GM23338 (cell line): ENCODE measurements around the gene ICAM2. TPM values are rescaled to one million over a fixed set of nuclear protein-coding genes. Genes with fewer than 3 reads are reported as not detected.
"Not testable (repeated sequence)": the region's sequence is repeated elsewhere in the genome, so short reads cannot be mapped to it uniquely, and the experiment has no call there.

ENCODE experiments used
- ATAC-seq: fragments of 200-7000 bp; cut with Tn5 transposase; 3 replicates; pipeline ENCODE4 v1.9.1; 2020
- DNase-seq: peaks from one replicate; pipeline ENCODE4 v3.0.0-alpha.2; 2015; ENCODE audit warnings: low spot score
- H2AFZ ChIP-seq: fragments of 200-600 bp; sonication (generic); 2 replicates; pipeline ENCODE4 v1.8.0; 2016; ENCODE audit warnings: antibody characterized with exemption, mild to moderate bottlenecking, moderate library complexity
- H3F3A ChIP-seq: fragments of 200-600 bp; sonication (generic); replicated peaks from 2 replicates; pipeline ENCODE4 v1.8.0; 2017; ENCODE audit warnings: antibody characterized with exemption, mixed run types, low read depth
- H3K27ac ChIP-seq: fragments of 200-600 bp; sonication (generic); 2 replicates; pipeline ENCODE4 v1.6.1; 2016; ENCODE audit warnings: low read depth
- H3K27me3 ChIP-seq: fragments of 200-600 bp; sonication (generic); 2 replicates; pipeline ENCODE4 v1.8.0; 2016; ENCODE audit warnings: mild to moderate bottlenecking, mixed run types, moderate library complexity; ENCODE audit not compliant: insufficient read depth
- H3K36me3 ChIP-seq: fragments of 200-600 bp; sonication (generic); 2 replicates; pipeline ENCODE4 v1.8.0; 2016; ENCODE audit warnings: mild to moderate bottlenecking; ENCODE audit not compliant: insufficient read depth
- H3K4me1 ChIP-seq: fragments of 200-600 bp; sonication (generic); 2 replicates; pipeline ENCODE4 v1.8.0; 2016; ENCODE audit warnings: mild to moderate bottlenecking, moderate library complexity; ENCODE audit not compliant: insufficient read depth
- H3K4me2 ChIP-seq: fragments of 200-600 bp; sonication (generic); 2 replicates; pipeline ENCODE4 v1.7.1; 2017; ENCODE audit warnings: mixed run types
- H3K4me3 ChIP-seq: fragments of 200-600 bp; sonication (generic); 2 replicates; pipeline ENCODE4 v1.6.1; 2016; ENCODE audit warnings: mixed run types
- H3K79me2 ChIP-seq: fragments of 200-600 bp; sonication (generic); replicated peaks from 2 replicates; pipeline ENCODE4 v1.8.0; 2017; ENCODE audit warnings: mild to moderate bottlenecking; ENCODE audit not compliant: insufficient read depth
- H3K9me2 ChIP-seq: fragments of 200-600 bp; sonication (generic); 2 replicates; pipeline ENCODE4 v1.8.0; 2017; ENCODE audit not compliant: insufficient read depth
- H4K20me1 ChIP-seq: fragments of 200-600 bp; sonication (generic); replicated peaks from 2 replicates; pipeline ENCODE4 v1.8.0; 2017; ENCODE audit warnings: mild to moderate bottlenecking; ENCODE audit not compliant: insufficient read depth
- H3K27ac Mint-ChIP-seq: 2 replicates; pipeline ENCODE4 v1.8.0; 2020; ENCODE audit warnings: inconsistent platforms, mild to moderate bottlenecking, moderate library complexity, mixed read lengths
- H3K27me3 Mint-ChIP-seq: 3 replicates; pipeline ENCODE4 v1.8.0; 2022; ENCODE audit warnings: low read depth, mild to moderate bottlenecking, moderate library complexity, mixed read lengths, inconsistent platforms; ENCODE audit not compliant: insufficient read depth, poor library complexity
- H3K36me3 Mint-ChIP-seq: 3 replicates; pipeline ENCODE4 v1.8.0; 2021; ENCODE audit warnings: low read depth, mild to moderate bottlenecking, inconsistent platforms, moderate library complexity, mixed read lengths
- H3K4me1 Mint-ChIP-seq: 3 replicates; pipeline ENCODE4 v1.8.0; 2020; ENCODE audit warnings: mild to moderate bottlenecking, inconsistent platforms, mixed read lengths
- H3K4me3 Mint-ChIP-seq: 3 replicates; pipeline ENCODE4 v1.8.0; 2021; ENCODE audit warnings: moderate library complexity, mild to moderate bottlenecking, inconsistent platforms, mixed read lengths
- H3K9me3 Mint-ChIP-seq: 3 replicates; pipeline ENCODE4 v1.8.0; 2020; ENCODE audit warnings: moderate library complexity, mild to moderate bottlenecking, inconsistent platforms, mixed read lengths
- CREB1 ChIP-seq: fragments of 250-450 bp; sonication (Bioruptor Pico); IDR thresholded peaks from 2 replicates; pipeline ENCODE4 v1.5.0; 2020; ENCODE audit warnings: low read depth, mild to moderate bottlenecking, moderate library complexity
- CTCF ChIP-seq, 2 experiments: fragments of 200-600 bp in 1 of 2; sonication (generic) in 1 of 2; conservative IDR thresholded peaks; 2 replicates each; pipeline versions ENCODE4 v1.5.1 to v1.6.1; 2016 to 2017; ENCODE audit warnings: antibody characterized with exemption in 2 of 2, low read depth in 2 of 2, mild to moderate bottlenecking in 2 of 2, moderate library complexity in 1 of 2
- POLR2AphosphoS5 ChIP-seq: IDR thresholded peaks from 2 replicates; pipeline ENCODE4 v1.6.1; 2016; ENCODE audit warnings: antibody characterized with exemption, low read depth
- STAT1 ChIP-seq: IDR thresholded peaks from one replicate; pipeline ENCODE4 v1.6.1; 2016; ENCODE audit warnings: antibody characterized with exemption; ENCODE audit not compliant: unreplicated experiment
- ZNF114 ChIP-seq: fragments of 250-450 bp; sonication (Bioruptor Pico); IDR thresholded peaks from 2 replicates; pipeline ENCODE4 v1.5.0; 2020; ENCODE audit warnings: mild to moderate bottlenecking, moderate library complexity
- ZNF331 ChIP-seq: fragments of 250-450 bp; sonication (Bioruptor Pico); IDR thresholded peaks from 2 replicates; pipeline ENCODE4 v1.5.0; 2020; ENCODE audit warnings: low read depth, mild to moderate bottlenecking, moderate library complexity
- polyA plus RNA-seq: library from polyadenylated mRNA; unstranded; fragments of >200 nt; fragmentation: Nextera tagmentation; extraction: Ambion mirVana; gene quantifications from 2 replicates; pipeline ENCODE4 v1.2.1, GENCODE V29; 2016
- total RNA-seq: library from RNA; depleted of rRNA; stranded (reverse); fragments of >200 nt; shearing (Covaris generic); gene quantifications from 2 replicates; pipeline ENCODE4 v1.2.3, GENCODE V29; 2014
- TF ChIP-seq, protein P1 (sequence below): IDR thresholded peaks from 2 replicates; pipeline ENCODE4 v1.6.1; 2016; ENCODE audit warnings: antibody characterized with exemption

The ICAM2 gene
- total and polyA plus RNA-seq, 2 experiments from 2014 or later = 0.31 to 0.86 TPM

DNA sequence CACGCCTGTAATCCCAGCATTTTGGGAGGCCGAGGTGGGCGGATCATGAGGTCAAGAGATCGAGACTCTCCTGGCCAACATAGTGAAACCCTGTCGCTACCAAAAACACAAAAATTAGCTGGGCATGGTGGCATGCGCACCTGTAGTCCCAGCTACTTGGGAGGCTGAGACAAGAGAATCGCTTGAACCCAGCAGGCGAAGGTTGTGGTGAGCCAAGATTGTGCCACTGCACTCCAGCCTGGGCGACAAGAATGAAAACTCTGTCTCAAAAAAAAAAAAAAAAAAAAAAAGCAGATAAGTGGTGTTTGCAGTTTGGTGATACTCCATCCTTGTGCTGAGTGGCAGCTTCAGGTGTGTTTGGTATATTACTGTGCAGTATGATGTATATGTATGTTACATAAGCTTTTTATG lies 877 bp downstream of the ICAM2 start:
- not testable (repeated sequence) for H3K36me3 Mint-ChIP-seq, H3K4me2 ChIP-seq, H3F3A ChIP-seq, H3K4me3 ChIP-seq, H3K36me3 ChIP-seq, H3K27me3 ChIP-seq, DNase-seq, H3K4me3 Mint-ChIP-seq, H3K79me2 ChIP-seq, H3K27ac Mint-ChIP-seq, H4K20me1 ChIP-seq, H3K4me1 Mint-ChIP-seq, H3K4me1 ChIP-seq, H3K9me3 Mint-ChIP-seq, H3K27ac ChIP-seq, H3K9me2 ChIP-seq, ATAC-seq, H3K27me3 Mint-ChIP-seq
- H2AFZ ChIP-seq = peak overlapping the region; percentile 97; the same call in 1 of the 2 replicates

GRCh38 chr17:64017381-64017980 lies 3.0 kb downstream of the ICAM2 start:
- no peak overlapping the region for H3K4me2 ChIP-seq
- no peak for ATAC-seq
- H3K9me2 ChIP-seq = no peaks in the 10 kb centered on the region
- peaks cover 3% of the 10 kb centered on the region; the same call in 1 of the 2 replicates for H3K4me1 ChIP-seq
- H3K27me3 ChIP-seq = no peaks in the 10 kb centered on the region
- Mint-ChIP-seq H3K27me3 (peaks cover 10% of the 10 kb centered on the region), H3K9me3 (no peaks in the 10 kb centered on the region), H3K4me3 (no peak overlapping the region), H3K27ac (no peak overlapping the region), H3K36me3 (no peaks in the 10 kb centered on the region), H3K4me1 (peaks cover 8% of the 10 kb centered on the region)
- H2AFZ ChIP-seq = no peak overlapping the region
- H3K79me2 ChIP-seq = no peaks in the 10 kb centered on the region
- no peaks in the 10 kb centered on the region for H4K20me1 ChIP-seq
- TF ChIP-seq CTCF (conservative IDR thresholded peaks at IDR 0.05; ENCODE audit: low read depth in 2 of 2) (peak in 1 of 2 experiments; percentile 46; a peak in 2 of 4 replicates), ZNF114 (CRISPR knock-in tag) (no peak)
- H3K27ac ChIP-seq = no peak overlapping the region
- H3K4me3 ChIP-seq = no peak overlapping the region
- no peaks in the 10 kb centered on the region for H3F3A ChIP-seq
- no peaks in the 10 kb centered on the region for H3K36me3 ChIP-seq
- peak; percentile 27 for DNase-seq

GRCh38 chr17:64016974-64017373 lies 3.5 kb downstream of the ICAM2 start:
- no peak for DNase-seq
- Histone ChIP-seq H3K4me1 (peaks cover 3% of the 10 kb centered on the region; the same call in 1 of the 2 replicates), H3K4me2 (no peak overlapping the region), H3K36me3 (no peaks in the 10 kb centered on the region), H3K9me2 (no peaks in the 10 kb centered on the region), H3F3A (no peaks in the 10 kb centered on the region), H3K27me3 (no peaks in the 10 kb centered on the region), H4K20me1 (no peaks in the 10 kb centered on the region), H3K4me3 (no peak overlapping the region), H3K79me2 (no peaks in the 10 kb centered on the region), H3K27ac (no peak overlapping the region), H2AFZ (no peak overlapping the region)
- Mint-ChIP-seq H3K4me3 (no peak overlapping the region), H3K4me1 (peaks cover 8% of the 10 kb centered on the region), H3K27ac (no peak overlapping the region), H3K27me3 (peaks cover 10% of the 10 kb centered on the region), H3K9me3 (no peaks in the 10 kb centered on the region), H3K36me3 (no peaks in the 10 kb centered on the region)
- no peak for ATAC-seq
- TF ChIP-seq ZNF114 (CRISPR knock-in tag) (no peak), CTCF (conservative IDR thresholded peaks at IDR 0.05; ENCODE audit: low read depth in 2 of 2) (no peak), STAT1 (no peak), CREB1 (CRISPR knock-in tag) (no peak), ZNF331 (CRISPR knock-in tag) (no peak), POLR2AphosphoS5 (no peak)
- TF ChIP-seq, protein P1, sequence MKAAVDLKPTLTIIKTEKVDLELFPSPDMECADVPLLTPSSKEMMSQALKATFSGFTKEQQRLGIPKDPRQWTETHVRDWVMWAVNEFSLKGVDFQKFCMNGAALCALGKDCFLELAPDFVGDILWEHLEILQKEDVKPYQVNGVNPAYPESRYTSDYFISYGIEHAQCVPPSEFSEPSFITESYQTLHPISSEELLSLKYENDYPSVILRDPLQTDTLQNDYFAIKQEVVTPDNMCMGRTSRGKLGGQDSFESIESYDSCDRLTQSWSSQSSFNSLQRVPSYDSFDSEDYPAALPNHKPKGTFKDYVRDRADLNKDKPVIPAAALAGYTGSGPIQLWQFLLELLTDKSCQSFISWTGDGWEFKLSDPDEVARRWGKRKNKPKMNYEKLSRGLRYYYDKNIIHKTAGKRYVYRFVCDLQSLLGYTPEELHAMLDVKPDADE = no peak
